Mesenteric fat pad (tissue), 1 donor: Measurements from ENCODE around the gene ASS1. TPM values are rescaled to one million over a fixed set of nuclear protein-coding genes. Genes with fewer than 3 reads are reported as not detected.

ENCODE experiments used
- DNase-seq: peaks from one replicate; pipeline ENCODE4 v3.0.0-alpha.2; 2020; ENCODE audit warnings: low spot score
- total RNA-seq: library from RNA; stranded (reverse); fragmentation: NEBNext Ultra II Directional; extraction: Animal tissue kit (Norgen Biotek cat#: 25700); gene quantifications from one replicate; pipeline ENCODE4 v1.2.1, GENCODE V29; 2021
- donor health status: DM: yes; HTN: yes; CAD: no.

The ASS1 gene
- total RNA-seq, 1 donor from 2014 or later: 304 TPM

DNA sequence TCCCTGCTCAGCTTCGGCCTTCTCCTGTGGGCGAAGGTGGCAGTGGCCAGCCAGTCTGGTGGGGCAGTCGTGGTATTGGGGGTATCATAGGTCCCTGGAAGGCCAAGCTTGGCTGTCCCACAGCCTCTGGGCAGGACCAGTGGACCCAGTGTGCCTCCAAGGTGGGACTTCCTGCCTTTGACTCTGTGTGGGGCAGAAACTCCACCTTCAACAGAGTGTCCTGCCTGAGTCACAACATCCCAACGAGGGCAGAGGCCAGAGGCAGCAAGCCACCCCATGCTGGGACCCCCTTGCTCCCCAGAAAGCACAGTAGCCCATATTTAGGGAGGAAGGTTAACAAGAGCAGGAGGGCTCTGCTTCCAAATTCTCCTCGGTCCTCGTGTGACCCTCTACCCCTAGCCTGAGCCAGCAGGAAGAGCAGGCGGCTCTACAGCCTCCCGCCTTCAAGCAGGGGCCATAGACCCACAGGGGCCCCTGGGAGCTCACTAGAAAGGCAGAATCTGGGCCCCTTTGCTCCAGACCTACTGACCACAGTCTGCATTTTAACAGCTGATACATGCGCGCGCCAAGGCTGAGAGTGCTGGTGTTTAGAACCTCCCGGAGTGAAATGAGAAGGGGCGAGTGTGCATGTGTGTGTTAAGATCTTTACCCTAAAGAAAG, 83.0 kb downstream of the ASS1 start:
- no peak for DNase-seq

DNA sequence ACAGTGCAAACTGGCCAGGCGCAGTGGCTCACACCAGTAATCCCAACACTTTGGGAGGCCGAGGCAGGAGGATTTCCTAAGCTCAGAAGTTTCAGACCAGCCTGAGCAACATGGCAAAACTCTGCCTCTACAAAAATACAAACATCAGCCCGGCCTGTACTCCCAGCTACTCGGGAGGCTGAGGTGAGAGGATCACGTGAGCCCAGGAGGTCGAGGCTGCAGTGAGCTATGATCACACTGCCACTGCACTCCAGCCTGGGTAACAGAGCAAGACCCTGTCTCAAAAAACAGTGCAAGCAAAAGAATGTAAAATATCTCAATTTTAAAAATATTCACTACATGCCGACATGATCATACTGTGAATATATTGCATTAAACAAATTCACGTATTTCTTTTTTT, 83.9 kb downstream of the ASS1 start:
- no peak for DNase-seq

GRCh38 chr9:130530938-130531337, 86.2 kb downstream of the ASS1 start:
- DNase-seq: no peak

DNA sequence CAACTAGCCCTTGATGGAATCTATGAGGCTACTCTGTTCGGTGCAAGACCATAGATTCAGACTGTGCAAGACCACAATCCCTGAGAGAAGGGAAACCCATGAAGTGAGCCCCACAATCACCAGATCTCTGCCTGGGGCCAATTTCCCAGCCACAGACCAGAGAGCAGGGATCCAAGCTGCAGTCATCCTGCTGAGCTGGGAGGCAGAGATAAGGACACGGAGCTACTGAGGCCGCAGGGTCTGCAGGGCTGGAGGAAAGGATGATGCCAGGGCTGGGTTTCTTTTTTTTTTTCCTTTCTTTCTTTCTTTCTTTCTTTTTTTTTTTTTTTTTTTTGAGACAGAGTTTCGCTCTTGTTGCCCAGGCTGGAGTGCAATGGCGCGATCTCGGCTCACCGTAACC, 86.9 kb downstream of the ASS1 start:
- DNase-seq: no peak

DNA sequence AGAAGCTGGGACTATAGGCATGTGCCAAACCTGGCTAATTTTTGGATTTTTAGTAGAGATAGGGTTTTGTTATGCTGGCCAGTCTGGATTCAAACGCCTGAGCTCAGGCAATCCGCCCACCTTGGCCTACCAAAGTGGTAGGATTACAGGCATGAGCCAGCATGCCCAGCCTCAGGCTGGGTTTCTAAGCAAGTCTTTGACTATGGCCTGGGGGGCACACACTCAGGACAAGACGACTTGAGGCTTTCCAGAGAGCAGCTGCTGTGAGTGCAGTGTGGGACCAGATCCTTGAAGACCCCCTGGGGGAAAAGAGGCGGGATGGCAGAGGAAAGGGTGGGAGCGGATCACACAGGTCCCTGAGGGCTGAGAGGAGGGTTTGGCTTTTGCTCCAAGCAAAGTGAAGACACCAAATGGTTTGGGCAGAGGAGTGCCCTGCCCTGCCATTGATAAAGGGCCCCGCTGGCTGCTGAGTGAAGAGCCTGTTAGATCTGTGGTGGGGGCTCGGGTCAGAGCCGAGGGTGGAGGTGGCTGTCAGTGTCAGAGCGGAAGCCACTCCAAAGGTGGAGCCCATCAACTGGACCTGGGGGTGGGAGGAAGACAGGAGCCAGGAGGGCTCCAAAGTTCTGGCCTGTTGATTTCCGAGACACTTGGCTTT, 87.8 kb downstream of the ASS1 start:
- no peak for DNase-seq

DNA sequence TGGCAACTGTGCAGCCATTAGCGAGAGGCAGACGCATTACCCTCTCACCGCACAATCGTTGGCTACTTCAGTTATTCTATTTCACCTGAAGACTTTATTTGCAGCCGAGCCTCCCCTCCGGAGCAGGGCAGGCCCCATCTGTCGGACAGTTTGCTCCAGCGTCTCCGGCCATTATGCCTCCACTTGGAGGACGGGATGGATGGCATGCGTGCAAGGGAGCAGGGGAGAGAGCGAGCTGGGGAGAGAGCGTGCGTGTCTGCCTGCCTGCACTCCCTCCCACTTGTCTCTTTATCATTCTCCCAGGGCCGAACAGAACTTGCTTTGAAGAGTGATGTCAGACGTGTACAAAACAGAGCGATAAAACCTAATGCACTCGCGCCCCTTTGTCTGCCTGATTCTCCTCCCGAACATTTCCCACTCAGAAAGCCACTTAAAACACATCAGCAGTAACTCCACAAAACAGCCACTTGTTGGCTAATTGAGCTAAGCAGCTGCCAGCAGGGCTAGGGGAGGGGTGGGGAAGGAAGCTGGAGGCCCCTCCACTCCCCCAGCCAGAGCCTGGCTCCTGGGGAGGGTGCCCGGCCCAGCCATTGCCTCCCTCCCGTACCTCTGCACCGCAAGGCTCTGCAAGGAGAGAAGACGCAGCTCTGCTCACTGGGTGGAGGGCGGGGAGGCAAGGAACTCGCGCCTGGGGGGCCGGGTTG, 91.2 kb downstream of the ASS1 start:
- no peak for DNase-seq

GRCh38 chr9:130536701-130537107, 91.9 kb downstream of the ASS1 start:
- no peak for DNase-seq

DNA sequence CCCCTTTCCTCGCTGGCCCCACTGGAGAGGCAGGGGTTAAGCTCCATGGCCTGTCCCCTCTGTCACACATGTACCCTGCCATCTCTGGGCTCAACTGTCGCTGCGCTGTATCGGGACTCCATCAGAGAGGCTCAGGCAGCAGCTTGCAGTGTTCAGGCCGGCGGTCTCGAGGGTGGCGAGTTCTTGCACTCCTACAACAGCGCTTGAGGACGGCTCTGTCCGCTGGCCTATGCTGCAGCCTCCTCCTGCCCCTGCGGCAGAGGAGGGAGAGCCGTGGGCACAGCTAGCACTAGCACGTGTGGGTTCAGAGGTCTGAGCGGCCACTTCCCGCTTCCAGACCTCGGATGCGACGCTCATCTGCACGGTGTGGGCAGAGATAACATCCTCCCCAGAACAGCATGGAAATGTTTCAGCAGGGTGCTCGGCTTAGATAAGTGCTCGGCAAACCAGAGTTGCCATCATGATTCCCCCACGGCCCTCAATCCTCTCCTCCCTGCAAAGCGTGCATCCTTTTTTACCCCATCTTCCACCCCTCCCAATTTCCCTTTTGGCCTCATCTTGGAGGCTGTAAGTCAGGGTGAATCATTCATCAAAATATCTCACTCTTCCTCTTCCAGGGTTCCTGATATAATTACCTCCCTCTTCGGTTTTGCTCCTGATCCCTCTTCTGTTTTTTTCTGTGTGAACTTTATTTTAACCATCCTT, 92.7 kb downstream of the ASS1 start:
- no peak for DNase-seq

DNA sequence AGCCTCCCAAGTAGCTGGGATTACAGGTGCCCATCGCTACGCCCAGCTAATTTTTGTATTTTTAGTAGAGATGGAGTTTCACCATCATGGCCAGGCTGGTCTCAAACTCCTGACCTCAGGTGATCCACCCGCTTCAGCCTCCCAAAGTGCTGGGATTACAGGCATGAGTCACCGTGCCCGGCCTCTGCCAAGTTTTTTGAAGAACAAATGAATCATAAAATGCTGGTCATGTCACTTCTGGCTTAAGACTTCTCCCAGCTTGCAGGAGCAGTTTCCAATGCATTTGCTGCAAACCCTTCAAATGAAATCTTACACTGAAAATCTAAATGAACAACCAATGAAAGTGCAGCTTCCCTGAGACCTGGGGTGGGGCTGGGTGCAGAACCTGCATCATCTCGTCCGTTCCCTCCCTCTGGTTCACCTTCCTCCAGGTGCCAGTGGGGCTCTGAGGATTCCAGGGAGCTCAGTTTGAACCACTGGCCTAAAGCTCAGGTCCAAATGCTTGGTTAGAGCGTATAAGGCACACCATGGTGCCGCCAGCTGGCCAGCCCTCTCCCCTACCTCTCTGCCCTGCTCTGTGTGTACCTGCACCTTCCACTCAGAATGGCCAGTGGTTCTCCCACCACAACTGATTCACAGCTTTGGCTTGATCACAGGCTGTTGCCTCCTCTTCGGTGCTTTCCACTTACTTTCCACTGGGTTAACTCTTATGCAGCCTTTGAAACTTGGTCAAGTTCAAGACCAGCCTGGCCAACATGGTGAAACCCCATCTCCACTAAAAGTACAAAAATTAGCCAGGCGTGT, 94.9 kb downstream of the ASS1 start:
- no peak for DNase-seq

DNA sequence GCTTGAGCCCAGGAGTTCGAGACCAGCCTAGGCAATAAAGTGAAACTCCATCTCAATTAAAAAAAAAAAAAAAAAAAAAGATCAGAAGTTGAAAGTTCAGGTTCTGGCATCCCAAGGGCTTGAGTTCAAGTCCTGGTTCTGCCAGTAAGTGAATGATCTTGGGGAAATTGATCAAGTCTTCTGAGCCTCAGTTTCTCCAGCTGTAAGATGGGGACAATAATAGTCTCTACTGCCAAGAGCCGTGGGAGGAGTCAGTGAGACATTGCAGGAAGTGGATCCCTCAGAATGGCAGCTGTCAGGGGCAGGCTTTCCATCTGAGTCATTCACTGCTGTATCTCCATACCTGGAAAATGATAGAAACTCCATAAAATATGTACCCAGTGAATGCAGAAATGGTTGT, 96.8 kb downstream of the ASS1 start:
- no peak for DNase-seq

- no peak for DNase-seq
Observed at GRCh38 chr9:130542038-130542437, 97.3 kb downstream of the ASS1 start.

- no peak for DNase-seq
Observed at GRCh38 chr9:130542457-130543228, 97.9 kb downstream of the ASS1 start.

DNA sequence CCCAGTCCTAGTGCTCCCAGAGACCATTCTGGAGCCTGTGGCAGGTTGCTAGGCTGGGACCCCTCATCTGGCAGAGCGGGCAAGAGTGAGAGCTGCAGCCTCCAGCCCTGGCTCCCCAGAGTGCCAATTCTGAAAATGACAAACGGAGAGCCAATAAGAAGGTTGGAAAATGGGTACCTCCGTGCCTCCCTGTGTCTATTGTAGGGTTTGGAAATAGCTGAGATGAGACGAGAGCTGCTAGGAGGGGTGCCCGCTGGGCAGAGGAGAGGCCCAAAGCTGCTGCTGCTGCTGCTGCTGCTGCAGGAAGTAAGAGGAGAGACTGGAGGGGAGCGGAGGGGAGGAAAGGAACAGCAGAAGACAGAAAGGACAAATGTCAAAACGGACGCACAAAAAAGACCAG, 98.6 kb downstream of the ASS1 start:
- no peak for DNase-seq

- DNase-seq: no peak
Observed at GRCh38 chr9:130543859-130544258, 99.1 kb downstream of the ASS1 start.

- DNase-seq: no peak
Observed at GRCh38 chr9:130544364-130544763, 99.6 kb downstream of the ASS1 start.

- no peak for DNase-seq
Observed at GRCh38 chr9:130548103-130548502, 103.3 kb downstream of the ASS1 start.

DNA sequence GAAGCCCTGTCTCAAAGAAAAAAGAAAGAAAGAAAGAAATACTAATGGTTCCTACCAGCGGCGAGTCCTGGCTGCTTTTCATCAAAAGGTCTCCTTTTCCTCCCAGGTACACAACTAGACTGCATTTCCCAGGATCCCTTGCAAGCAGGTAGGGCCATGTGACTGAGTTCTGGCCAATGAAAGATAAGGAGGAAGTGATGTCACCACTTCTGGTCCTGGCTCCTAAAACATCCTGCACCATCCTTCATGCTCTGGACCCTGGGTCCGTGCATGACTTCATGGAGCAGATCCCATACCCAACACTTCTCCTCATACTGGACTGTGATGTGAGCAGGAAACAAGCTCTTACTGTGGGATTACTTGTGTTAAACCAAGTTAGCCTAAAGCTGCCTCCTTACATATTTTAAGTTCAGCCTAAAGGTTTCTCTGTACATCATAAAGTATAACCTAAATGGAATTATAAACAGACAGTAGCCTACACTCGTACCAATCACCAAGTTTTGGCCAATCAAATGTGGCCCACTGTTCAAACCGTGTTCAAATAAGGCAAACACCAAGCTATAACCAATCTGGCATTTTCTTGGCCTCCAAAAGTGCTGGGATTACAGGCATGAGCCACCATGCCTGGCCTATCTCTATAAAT, 104.5 kb downstream of the ASS1 start:
- no peak for DNase-seq
